Muscle of arm (tissue), 12 donors: Measurements from ENCODE around the gene MRI1. TPM values are rescaled to one million over a fixed set of nuclear protein-coding genes. Genes with fewer than 3 reads are reported as not detected.
"Not testable (repeated sequence)": the region's sequence is repeated elsewhere in the genome, so short reads cannot be mapped to it uniquely, and the experiment has no call there.

ENCODE experiments used
- DNase-seq: peaks from one replicate; pipeline ENCODE4 v3.0.0-alpha.2; 2013
- polyA plus RNA-seq, 12 donors: library from polyadenylated mRNA; unstranded; fragments of 120-200 nt; gene quantifications; one replicate each; pipeline ENCODE4 v1.2.1, GENCODE V29; 2013; ENCODE audit not compliant: insufficient read length in 12 of 12

MRI1 gene
- polyA plus RNA-seq, 12 donors = 10.1 to 32.8 (median 16.4) TPM; not detected in 1

GRCh38 chr19:13757805-13758772 lies 6.2 kb upstream of the MRI1 start:
- no peak for DNase-seq

- no peak for DNase-seq
Observed at GRCh38 chr19:13758795-13759194, 5.5 kb upstream of the MRI1 start.

GRCh38 chr19:13761423-13761822 lies 2.9 kb upstream of the MRI1 start:
- DNase-seq = no peak

GRCh38 chr19:13762635-13763235 lies 1.6 kb upstream of the MRI1 start:
- DNase-seq = no peak

- no peak for DNase-seq
Observed at GRCh38 chr19:13763265-13763664, 1.1 kb upstream of the MRI1 start.

GRCh38 chr19:13764821-13765394 lies 586 bp downstream of the MRI1 start:
- no peak for DNase-seq

GRCh38 chr19:13765395-13766094 lies 1.2 kb downstream of the MRI1 start:
- no peak for DNase-seq

- DNase-seq = no peak
Observed at GRCh38 chr19:13766095-13766481, 1.8 kb downstream of the MRI1 start.

- DNase-seq = no peak
Observed at GRCh38 chr19:13768510-13768909, 4.2 kb downstream of the MRI1 start.

- no peak for DNase-seq
Observed at GRCh38 chr19:13770013-13770635, 5.8 kb downstream of the MRI1 start.

- DNase-seq = peak; percentile 96
Observed at GRCh38 chr19:13774217-13775191, 10.2 kb downstream of the MRI1 start, which contains the start of gene C19orf53. TSS of gene C19orf53 (plus strand) at chr19:13774456. CDS start at chr19:13774478, 22 bp downstream.

GRCh38 chr19:13778398-13778797 lies 14.1 kb downstream of the MRI1 start:
- DNase-seq = no peak

- DNase-seq = no peak
Observed at GRCh38 chr19:13778847-13779246, 14.5 kb downstream of the MRI1 start.

- DNase-seq = not testable (repeated sequence)
Observed at GRCh38 chr19:13779794-13780193, 15.5 kb downstream of the MRI1 start.

GRCh38 chr19:13781547-13781946 lies 17.2 kb downstream of the MRI1 start:
- DNase-seq = peak; percentile 89

- DNase-seq = no peak
Observed at GRCh38 chr19:13782537-13782936, 18.2 kb downstream of the MRI1 start.

- DNase-seq = no peak
Observed at GRCh38 chr19:13783565-13784500, 19.5 kb downstream of the MRI1 start.

- no peak for DNase-seq
Observed at GRCh38 chr19:13784731-13785452, 20.6 kb downstream of the MRI1 start.
